AG04450 (cell line): ENCODE data around the gene TYRO3. TPM values are rescaled to one million over a fixed set of nuclear protein-coding genes. Genes with fewer than 3 reads are reported as not detected.

Experiments used
- CTCF ChIA-PET: fragments of 300-600, 350-600 bp; formaldehyde crosslinking; extraction: SDS; loops from one replicate; lab custom pipeline; 2022; ENCODE audit warnings: antibody characterized with exemption, inconsistent platforms; lab: Charles Lee
- POLR2A ChIA-PET: fragments of 350-600 bp; formaldehyde crosslinking; extraction: SDS; loops from one replicate; lab custom pipeline; 2021; ENCODE audit warnings: antibody characterized with exemption, inconsistent platforms; lab: Yijun Ruan, JAX
- DNase-seq: peaks from one replicate; pipeline ENCODE4 v3.0.0-alpha.2; 2011; ENCODE audit warnings: low read depth, low spot score
- H3K27ac ChIP-seq: one replicate; pipeline ENCODE4 v1.5.1; 2012; ENCODE audit warnings: low read depth, low read length, control low read depth
- H3K27me3 ChIP-seq: one replicate; pipeline ENCODE4 v1.6.0; 2012; ENCODE audit warnings: low read length; ENCODE audit not compliant: control insufficient read depth, insufficient read depth
- H3K4me3 ChIP-seq: 2 replicates; pipeline ENCODE4 v1.5.1; 2011; ENCODE audit warnings: mild to moderate bottlenecking, low read depth, low read length, control low read depth
- H3K9me3 ChIP-seq: 2 replicates; pipeline ENCODE4 v1.5.1; 2012; ENCODE audit warnings: low read length; ENCODE audit not compliant: control insufficient read depth, insufficient read depth
- polyA plus RNA-seq: library from polyadenylated mRNA; depleted of rRNA; stranded (reverse); fragments of >200 nt; gene quantifications from 2 replicates; pipeline ENCODE4 v1.2.3, GENCODE V29; 2011
- TF ChIP-seq, protein P1 (sequence below): IDR thresholded peaks from 2 replicates; pipeline ENCODE4 v1.5.1; 2011; ENCODE audit warnings: low read depth, low read length, control low read depth, inconsistent platforms

Gene TYRO3
- polyA plus RNA-seq, 1 experiment, result 21.0 TPM

DNA sequence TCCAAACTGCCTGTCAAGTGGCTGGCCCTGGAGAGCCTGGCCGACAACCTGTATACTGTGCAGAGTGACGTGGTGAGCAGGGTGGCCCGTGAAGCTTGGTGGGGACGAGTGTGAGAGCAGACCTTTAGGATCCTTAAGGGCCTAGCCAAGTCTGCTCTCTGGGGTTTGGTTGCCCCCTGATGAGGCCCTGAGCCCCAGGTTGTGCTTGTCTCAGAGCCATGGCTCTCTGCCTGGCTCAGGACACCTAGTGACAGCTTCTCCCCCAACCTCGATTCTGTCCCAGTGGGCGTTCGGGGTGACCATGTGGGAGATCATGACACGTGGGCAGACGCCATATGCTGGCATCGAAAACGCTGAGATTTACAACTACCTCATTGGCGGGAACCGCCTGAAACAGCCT lies 14.4 kb downstream of the TYRO3 start:
- Histone ChIP-seq H3K27ac (no peak overlapping the region), H3K9me3 (no peaks in the 10 kb centered on the region), H3K27me3 (no peaks in the 10 kb centered on the region), H3K4me3 (no peak overlapping the region)
- TF ChIP-seq, protein P1, sequence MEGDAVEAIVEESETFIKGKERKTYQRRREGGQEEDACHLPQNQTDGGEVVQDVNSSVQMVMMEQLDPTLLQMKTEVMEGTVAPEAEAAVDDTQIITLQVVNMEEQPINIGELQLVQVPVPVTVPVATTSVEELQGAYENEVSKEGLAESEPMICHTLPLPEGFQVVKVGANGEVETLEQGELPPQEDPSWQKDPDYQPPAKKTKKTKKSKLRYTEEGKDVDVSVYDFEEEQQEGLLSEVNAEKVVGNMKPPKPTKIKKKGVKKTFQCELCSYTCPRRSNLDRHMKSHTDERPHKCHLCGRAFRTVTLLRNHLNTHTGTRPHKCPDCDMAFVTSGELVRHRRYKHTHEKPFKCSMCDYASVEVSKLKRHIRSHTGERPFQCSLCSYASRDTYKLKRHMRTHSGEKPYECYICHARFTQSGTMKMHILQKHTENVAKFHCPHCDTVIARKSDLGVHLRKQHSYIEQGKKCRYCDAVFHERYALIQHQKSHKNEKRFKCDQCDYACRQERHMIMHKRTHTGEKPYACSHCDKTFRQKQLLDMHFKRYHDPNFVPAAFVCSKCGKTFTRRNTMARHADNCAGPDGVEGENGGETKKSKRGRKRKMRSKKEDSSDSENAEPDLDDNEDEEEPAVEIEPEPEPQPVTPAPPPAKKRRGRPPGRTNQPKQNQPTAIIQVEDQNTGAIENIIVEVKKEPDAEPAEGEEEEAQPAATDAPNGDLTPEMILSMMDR, result no peak
- ChIA-PET CTCF (interaction anchor here (0.6 kb wide), 1 partner anchor 16 kb away, joined by 3 read pairs; no protein-coding TSS in a partner anchor), POLR2A (no interaction called here)
- DNase-seq, result no peak

DNA sequence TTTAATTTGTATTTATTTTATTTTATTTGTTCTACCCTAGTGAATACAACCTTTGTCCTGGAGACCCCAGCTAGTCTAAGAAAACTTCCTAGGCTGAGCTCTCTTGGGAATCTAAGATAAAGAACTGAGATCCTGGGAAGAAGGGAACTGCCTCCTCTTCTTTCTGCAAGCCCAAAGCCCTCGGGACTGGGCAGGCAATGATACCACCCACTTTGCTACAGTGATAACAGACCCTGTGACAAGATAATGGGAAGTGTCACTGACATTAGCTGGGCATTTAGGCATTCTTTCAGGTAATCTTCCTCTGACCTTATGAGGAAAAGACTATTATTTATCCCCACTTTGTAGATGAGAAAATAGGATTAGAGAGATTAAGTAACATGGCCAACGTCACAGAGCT lies 15.1 kb downstream of the TYRO3 start:
- ChIA-PET POLR2A (no interaction called here), CTCF (no interaction called here)
- no peak overlapping the region for H3K4me3 ChIP-seq
- H3K9me3 ChIP-seq, result no peaks in the 10 kb centered on the region
- TF ChIP-seq, protein P1, result no peak
- DNase-seq, result no peak
- H3K27me3 ChIP-seq, result no peaks in the 10 kb centered on the region
- H3K27ac ChIP-seq, result no peak overlapping the region

DNA sequence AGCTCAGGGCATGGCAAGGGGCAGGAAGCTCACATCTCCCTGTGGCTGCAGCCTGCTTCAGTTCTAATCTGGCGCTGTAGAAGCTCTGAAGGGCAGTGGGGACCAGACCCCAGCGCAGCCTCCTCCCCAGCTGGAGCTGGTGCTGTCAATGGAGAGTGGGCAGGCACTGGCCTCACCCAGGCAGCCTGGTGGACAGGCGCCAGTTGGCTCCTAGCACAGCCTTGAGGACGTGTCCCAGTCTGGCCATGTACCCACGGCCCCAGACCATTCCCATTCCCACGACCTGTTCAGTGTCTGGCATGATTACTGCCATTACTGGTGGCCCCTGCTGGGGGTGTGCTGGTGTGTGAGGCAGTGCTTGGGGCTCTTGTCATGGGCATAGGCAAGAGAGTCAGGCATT lies 16.3 kb downstream of the TYRO3 start:
- ChIA-PET CTCF (no interaction called here), POLR2A (no interaction called here)
- no peak overlapping the region for H3K4me3 ChIP-seq
- no peak overlapping the region for H3K27ac ChIP-seq
- TF ChIP-seq, protein P1, result no peak
- H3K27me3 ChIP-seq, result no peaks in the 10 kb centered on the region
- DNase-seq, result no peak
- no peaks in the 10 kb centered on the region for H3K9me3 ChIP-seq

DNA sequence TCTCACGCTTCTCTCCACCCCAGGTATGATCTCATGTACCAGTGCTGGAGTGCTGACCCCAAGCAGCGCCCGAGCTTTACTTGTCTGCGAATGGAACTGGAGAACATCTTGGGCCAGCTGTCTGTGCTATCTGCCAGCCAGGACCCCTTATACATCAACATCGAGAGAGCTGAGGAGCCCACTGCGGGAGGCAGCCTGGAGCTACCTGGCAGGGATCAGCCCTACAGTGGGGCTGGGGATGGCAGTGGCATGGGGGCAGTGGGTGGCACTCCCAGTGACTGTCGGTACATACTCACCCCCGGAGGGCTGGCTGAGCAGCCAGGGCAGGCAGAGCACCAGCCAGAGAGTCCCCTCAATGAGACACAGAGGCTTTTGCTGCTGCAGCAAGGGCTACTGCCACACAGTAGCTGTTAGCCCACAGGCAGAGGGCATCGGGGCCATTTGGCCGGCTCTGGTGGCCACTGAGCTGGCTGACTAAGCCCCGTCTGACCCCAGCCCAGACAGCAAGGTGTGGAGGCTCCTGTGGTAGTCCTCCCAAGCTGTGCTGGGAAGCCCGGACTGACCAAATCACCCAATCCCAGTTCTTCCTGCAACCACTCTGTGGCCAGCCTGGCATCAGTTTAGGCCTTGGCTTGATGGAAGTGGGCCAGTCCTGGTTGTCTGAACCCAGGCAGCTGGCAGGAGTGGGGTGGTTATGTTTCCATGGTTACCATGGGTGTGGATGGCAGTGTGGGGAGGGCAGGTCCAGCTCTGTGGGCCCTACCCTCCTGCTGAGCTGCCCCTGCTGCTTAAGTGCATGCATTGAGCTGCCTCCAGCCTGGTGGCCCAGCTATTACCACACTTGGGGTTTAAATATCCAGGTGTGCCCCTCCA lies 19.1 kb downstream of the TYRO3 start:
- no peak overlapping the region for H3K4me3 ChIP-seq
- no peak for DNase-seq
- H3K27me3 ChIP-seq, result no peaks in the 10 kb centered on the region
- TF ChIP-seq, protein P1, result no peak
- ChIA-PET CTCF (no interaction called here), POLR2A (interaction anchor here (0.5 kb wide), 2 partner anchors 21 to 175 kb away, joined by 6 to 7 read pairs; no protein-coding TSS in a partner anchor)
- H3K9me3 ChIP-seq, result no peaks in the 10 kb centered on the region
- H3K27ac ChIP-seq, result no peak overlapping the region

DNA sequence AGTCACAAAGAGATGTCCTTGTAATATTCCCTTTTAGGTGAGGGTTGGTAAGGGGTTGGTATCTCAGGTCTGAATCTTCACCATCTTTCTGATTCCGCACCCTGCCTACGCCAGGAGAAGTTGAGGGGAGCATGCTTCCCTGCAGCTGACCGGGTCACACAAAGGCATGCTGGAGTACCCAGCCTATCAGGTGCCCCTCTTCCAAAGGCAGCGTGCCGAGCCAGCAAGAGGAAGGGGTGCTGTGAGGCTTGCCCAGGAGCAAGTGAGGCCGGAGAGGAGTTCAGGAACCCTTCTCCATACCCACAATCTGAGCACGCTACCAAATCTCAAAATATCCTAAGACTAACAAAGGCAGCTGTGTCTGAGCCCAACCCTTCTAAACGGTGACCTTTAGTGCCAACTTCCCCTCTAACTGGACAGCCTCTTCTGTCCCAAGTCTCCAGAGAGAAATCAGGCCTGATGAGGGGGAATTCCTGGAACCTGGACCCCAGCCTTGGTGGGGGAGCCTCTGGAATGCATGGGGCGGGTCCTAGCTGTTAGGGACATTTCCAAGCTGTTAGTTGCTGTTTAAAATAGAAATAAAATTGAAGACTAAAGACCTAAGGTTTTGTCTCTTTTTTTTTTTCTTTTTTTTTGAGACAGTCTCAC lies 19.8 kb downstream of the TYRO3 start:
- no peak overlapping the region for H3K27ac ChIP-seq
- POLR2A ChIA-PET, result interaction anchor here (0.5 kb wide), 1 partner anchor 176 kb away, joined by 6 read pairs; no protein-coding TSS in a partner anchor

More for the DNA sequence above, 19.8 kb downstream of the TYRO3 start:
- TF ChIP-seq, protein P1, result no peak
- no peak overlapping the region for H3K4me3 ChIP-seq
- CTCF ChIA-PET, result interaction anchor here (1.5 kb wide), 1 partner anchor 25 kb away, joined by 6 read pairs; no protein-coding TSS in a partner anchor
- no peak for DNase-seq
- H3K27me3 ChIP-seq, result no peaks in the 10 kb centered on the region
- H3K9me3 ChIP-seq, result no peaks in the 10 kb centered on the region
